ENCODE results near the gene RIC1. TPM values are rescaled to one million over a fixed set of nuclear protein-coding genes. Genes with fewer than 3 reads are reported as not detected.

Gene RIC1
- polyA plus RNA-seq, 1 of the 3 experiments (the other 2 are of a cell fraction), result 21.9 TPM

DNA sequence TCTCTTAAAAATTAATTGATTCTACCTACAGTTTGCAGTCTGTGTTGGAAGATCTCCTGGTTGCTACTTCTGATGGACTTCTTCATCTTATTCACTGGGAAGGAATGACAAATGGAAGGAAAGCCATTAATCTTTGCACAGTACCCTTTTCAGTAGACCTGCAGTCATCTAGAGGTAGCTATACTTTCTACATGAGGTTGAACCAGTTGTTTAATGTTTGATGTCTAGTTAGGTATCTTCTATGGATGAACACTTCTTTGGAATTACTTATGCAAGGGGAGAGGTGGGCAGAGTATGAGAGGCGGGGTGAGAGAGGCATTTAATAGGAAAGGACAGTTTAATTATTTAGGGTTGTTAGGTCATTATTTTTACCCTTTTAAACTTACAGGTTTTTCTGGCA, 91.2 kb downstream of the RIC1 start:
- Histone ChIP-seq H3K9me2 (no peaks in the 10 kb centered on the region), H3F3A (replicated peaks; ENCODE audit: insufficient read depth) (peaks cover 38% of the 10 kb centered on the region), H4K20me1 (ENCODE audit: insufficient read depth) (peaks cover 10% of the 10 kb centered on the region), H3K4me2 (peak overlapping the region; percentile 69; the same call in 1 of the 2 replicates), H3K4me1 (ENCODE audit: control insufficient read depth in 1 of 2, insufficient read depth in 2 of 2, low read depth in 1 of 2, low read length in 1 of 2) (peaks cover 6 to 13% of the 10 kb centered on the region in 2 experiments), H3K79me2 (ENCODE audit: insufficient read depth) (peaks cover 50% of the 10 kb centered on the region), H3K36me3 (replicated peaks in 1 of 2; ENCODE audit: control insufficient read depth in 1 of 2, insufficient read depth in 2 of 2, low read length in 1 of 2) (peaks cover 0 to 62% of the 10 kb centered on the region in 2 experiments), H3K27ac (ENCODE audit: low read depth in 2 of 2, low read length in 1 of 2) (peak overlapping the region; percentile 85 to 89; a peak in 3 of 4 replicates), H2AFZ (ENCODE audit: low read depth) (no peak overlapping the region), H3K27me3 (ENCODE audit: insufficient read depth) (no peaks in the 10 kb centered on the region), H3K9ac (no peak overlapping the region), H3K4me3 (ENCODE audit: low read depth in 2 of 2, low read length in 1 of 2) (no peak overlapping the region), H3K9me3 (peaks cover 7% of the 10 kb centered on the region; the same call in 1 of the 2 replicates)
- ChIA-PET CTCF (no interaction called here), POLR2A (no interaction called here)
- TF ChIP-seq FOXJ3 (CRISPR knock-in tag; IDR thresholded peaks at IDR 0.05) (no peak), EP300 (IDR thresholded peaks at IDR 0.05; ENCODE audit: borderline replicate concordance in 1 of 2, low read depth in 1 of 2, low read length in 1 of 2) (no peak), YY1 (IDR thresholded peaks at IDR 0.05; ENCODE audit: low read depth) (no peak), RAD21 (IDR thresholded peaks at IDR 0.05; ENCODE audit: low read length) (no peak)
- TF ChIP-seq, protein P1, sequence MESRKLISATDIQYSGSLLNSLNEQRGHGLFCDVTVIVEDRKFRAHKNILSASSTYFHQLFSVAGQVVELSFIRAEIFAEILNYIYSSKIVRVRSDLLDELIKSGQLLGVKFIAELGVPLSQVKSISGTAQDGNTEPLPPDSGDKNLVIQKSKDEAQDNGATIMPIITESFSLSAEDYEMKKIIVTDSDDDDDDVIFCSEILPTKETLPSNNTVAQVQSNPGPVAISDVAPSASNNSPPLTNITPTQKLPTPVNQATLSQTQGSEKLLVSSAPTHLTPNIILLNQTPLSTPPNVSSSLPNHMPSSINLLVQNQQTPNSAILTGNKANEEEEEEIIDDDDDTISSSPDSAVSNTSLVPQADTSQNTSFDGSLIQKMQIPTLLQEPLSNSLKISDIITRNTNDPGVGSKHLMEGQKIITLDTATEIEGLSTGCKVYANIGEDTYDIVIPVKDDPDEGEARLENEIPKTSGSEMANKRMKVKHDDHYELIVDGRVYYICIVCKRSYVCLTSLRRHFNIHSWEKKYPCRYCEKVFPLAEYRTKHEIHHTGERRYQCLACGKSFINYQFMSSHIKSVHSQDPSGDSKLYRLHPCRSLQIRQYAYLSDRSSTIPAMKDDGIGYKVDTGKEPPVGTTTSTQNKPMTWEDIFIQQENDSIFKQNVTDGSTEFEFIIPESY (IDR thresholded peaks at IDR 0.05; ENCODE audit: borderline replicate concordance, low read depth), result no peak
- TF ChIP-seq, protein P2, sequence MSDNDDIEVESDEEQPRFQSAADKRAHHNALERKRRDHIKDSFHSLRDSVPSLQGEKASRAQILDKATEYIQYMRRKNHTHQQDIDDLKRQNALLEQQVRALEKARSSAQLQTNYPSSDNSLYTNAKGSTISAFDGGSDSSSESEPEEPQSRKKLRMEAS (IDR thresholded peaks at IDR 0.05; ENCODE audit: low read depth), result no peak
- TF ChIP-seq, protein P3, sequence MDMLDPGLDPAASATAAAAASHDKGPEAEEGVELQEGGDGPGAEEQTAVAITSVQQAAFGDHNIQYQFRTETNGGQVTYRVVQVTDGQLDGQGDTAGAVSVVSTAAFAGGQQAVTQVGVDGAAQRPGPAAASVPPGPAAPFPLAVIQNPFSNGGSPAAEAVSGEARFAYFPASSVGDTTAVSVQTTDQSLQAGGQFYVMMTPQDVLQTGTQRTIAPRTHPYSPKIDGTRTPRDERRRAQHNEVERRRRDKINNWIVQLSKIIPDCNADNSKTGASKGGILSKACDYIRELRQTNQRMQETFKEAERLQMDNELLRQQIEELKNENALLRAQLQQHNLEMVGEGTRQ (IDR thresholded peaks at IDR 0.05; ENCODE audit: borderline replicate concordance, low read depth, low read length), result no peak
- TF ChIP-seq, protein P4, sequence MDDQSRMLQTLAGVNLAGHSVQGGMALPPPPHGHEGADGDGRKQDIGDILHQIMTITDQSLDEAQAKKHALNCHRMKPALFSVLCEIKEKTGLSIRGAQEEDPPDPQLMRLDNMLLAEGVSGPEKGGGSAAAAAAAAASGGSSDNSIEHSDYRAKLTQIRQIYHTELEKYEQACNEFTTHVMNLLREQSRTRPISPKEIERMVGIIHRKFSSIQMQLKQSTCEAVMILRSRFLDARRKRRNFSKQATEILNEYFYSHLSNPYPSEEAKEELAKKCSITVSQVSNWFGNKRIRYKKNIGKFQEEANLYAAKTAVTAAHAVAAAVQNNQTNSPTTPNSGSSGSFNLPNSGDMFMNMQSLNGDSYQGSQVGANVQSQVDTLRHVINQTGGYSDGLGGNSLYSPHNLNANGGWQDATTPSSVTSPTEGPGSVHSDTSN (IDR thresholded peaks at IDR 0.05), result no peak
- WGBS (ENCODE audit: low lambda C conversion rate), result 97% methylated on average over 1 of the region's 1 CpG
- no peak for DNase-seq

DNA sequence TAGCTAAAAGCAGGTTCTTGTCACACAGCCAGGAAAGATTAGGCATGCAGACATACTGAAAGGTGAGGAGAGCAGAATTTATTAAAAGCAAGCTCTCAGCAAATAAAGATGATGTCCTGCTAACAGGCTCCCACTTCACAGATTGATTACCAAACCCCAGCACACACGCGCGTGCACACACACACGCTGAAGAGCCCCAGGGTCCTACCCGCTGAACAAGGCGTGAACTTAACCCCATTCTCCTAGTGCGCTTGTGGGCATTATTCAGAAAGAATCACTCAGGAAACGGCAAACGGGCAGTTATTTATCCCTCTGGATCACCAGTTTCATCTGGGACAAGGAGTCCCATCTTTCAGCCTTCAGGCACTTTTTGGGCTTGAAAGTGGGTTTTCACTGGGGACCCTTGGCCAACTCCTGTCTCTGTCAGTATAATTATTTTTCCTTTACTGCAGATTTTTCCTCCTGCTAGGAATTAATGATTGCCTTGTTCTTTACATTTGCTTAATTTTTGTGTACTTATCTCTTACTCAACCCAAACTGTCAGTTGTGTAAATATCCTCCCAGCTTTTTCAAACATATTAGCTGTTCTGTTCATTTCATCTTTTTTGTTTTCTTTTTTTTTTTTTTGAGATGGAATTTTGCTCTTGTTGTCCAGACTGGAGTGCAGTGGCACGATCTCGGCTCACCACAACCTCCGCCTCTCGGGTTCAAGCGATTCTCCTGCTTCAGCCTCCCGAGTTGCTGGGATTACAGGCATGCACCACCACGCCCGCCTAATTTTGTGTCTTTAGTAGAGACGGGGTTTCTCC, 92.6 kb downstream of the RIC1 start:
- Histone ChIP-seq H3K9me2 (no peaks in the 10 kb centered on the region), H3F3A (replicated peaks; ENCODE audit: insufficient read depth) (peaks cover 38% of the 10 kb centered on the region), H3K27me3 (ENCODE audit: insufficient read depth) (no peaks in the 10 kb centered on the region), H3K4me1 (ENCODE audit: control insufficient read depth in 1 of 2, insufficient read depth in 2 of 2, low read depth in 1 of 2, low read length in 1 of 2) (peaks cover 6 to 13% of the 10 kb centered on the region in 2 experiments), H3K27ac (ENCODE audit: low read depth in 2 of 2, low read length in 1 of 2) (no peak overlapping the region; a peak in 1 of 4 replicates), H4K20me1 (ENCODE audit: insufficient read depth) (peaks cover 10% of the 10 kb centered on the region), H3K9ac (no peak overlapping the region), H3K79me2 (ENCODE audit: insufficient read depth) (peaks cover 56% of the 10 kb centered on the region), H3K9me3 (peaks cover 6% of the 10 kb centered on the region; the same call in 1 of the 2 replicates), H3K4me3 (ENCODE audit: low read depth in 2 of 2, low read length in 1 of 2) (no peak overlapping the region), H3K36me3 (replicated peaks in 1 of 2; ENCODE audit: control insufficient read depth in 1 of 2, insufficient read depth in 2 of 2, low read length in 1 of 2) (peaks cover 0 to 60% of the 10 kb centered on the region in 2 experiments), H2AFZ (ENCODE audit: low read depth) (no peak overlapping the region), H3K4me2 (no peak overlapping the region)
- TF ChIP-seq, protein P3 (IDR thresholded peaks at IDR 0.05; ENCODE audit: borderline replicate concordance, low read depth, low read length), result no peak
- TF ChIP-seq RAD21 (IDR thresholded peaks at IDR 0.05; ENCODE audit: low read length), result no peak
- TF ChIP-seq TCF12 (IDR thresholded peaks at IDR 0.05), result no peak
- TF ChIP-seq CHD2 (IDR thresholded peaks at IDR 0.05; ENCODE audit: low read length, partially characterized antibody), result no peak
- no peak for TF ChIP-seq POLR2AphosphoS5 (IDR thresholded peaks at IDR 0.05; ENCODE audit: low read depth, low read length)
- TF ChIP-seq FOXJ3 (CRISPR knock-in tag; IDR thresholded peaks at IDR 0.05), result no peak
- no peak for TF ChIP-seq FOXM1 (IDR thresholded peaks at IDR 0.05; ENCODE audit: low read depth)
- TF ChIP-seq FOSL2 (IDR thresholded peaks at IDR 0.05; ENCODE audit: borderline replicate concordance, low read depth), result no peak
- TF ChIP-seq EZH2phosphoT487 (IDR thresholded peaks at IDR 0.05; ENCODE audit: borderline replicate concordance, low read depth), result no peak
- no peak for TF ChIP-seq GABPA (IDR thresholded peaks at IDR 0.05; ENCODE audit: low read depth)
- TF ChIP-seq TEAD4 (IDR thresholded peaks at IDR 0.05; ENCODE audit: borderline replicate concordance, insufficient read depth), result no peak
- TF ChIP-seq SMC3 (IDR thresholded peaks at IDR 0.05; ENCODE audit: low read depth, low read length), result no peak
- DNase-seq, result no peak
- CTCF ChIA-PET, result no interaction called here
- 84% methylated on average over 18 of the region's 18 CpGs for WGBS (ENCODE audit: low lambda C conversion rate)
- POLR2A ChIA-PET, result no interaction called here

Measured in SK-N-SH (cell line).